Retinal pigment epithelial cell (primary cell): ENCODE measurements around the gene CADPS2.
A peak's percentile ranks its signal among the peaks of the same experiment; 100 is the strongest.

ENCODE experiments used
- DNase-seq: peaks from one replicate; pipeline ENCODE4 v3.0.0-alpha.2; 2010; ENCODE audit warnings: low read depth
- H3K4me3 ChIP-seq: 2 replicates; pipeline ENCODE4 v1.5.1; 2011; ENCODE audit warnings: mild to moderate bottlenecking, low read length, control low read depth, moderate library complexity
- CTCF ChIP-seq: conservative IDR thresholded peaks from 2 replicates; pipeline ENCODE4 v1.5.1; 2011; ENCODE audit warnings: low read depth, low read length, control low read depth, inconsistent platforms

The CADPS2 gene

DNA sequence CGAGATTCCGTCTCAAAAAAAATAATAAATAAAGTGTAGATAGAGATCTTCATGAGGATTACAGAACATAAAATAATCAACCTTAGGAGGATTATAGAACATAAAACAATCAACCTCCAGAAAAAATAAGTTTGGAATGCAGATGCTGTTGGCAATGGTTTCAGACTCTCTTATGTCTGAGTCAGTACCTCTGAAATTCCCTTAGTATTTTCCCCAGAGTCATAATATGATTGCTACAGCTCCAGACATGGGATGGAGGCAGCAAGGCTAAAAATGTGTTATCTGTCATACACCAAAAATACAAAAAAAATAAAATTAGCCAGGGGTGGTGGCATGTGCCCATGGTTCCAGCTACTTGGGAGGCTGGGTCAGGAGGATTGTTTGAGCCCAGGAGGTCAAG lies 22.2 kb downstream of the CADPS2 start:
- no peak for TF ChIP-seq CTCF
- no peak overlapping the region for H3K4me3 ChIP-seq
- peak; percentile 39 for DNase-seq

GRCh38 chr7:122858320-122858719 lies 27.9 kb downstream of the CADPS2 start:
- no peak for DNase-seq
- no peak for TF ChIP-seq CTCF
- H3K4me3 ChIP-seq = no peak overlapping the region

DNA sequence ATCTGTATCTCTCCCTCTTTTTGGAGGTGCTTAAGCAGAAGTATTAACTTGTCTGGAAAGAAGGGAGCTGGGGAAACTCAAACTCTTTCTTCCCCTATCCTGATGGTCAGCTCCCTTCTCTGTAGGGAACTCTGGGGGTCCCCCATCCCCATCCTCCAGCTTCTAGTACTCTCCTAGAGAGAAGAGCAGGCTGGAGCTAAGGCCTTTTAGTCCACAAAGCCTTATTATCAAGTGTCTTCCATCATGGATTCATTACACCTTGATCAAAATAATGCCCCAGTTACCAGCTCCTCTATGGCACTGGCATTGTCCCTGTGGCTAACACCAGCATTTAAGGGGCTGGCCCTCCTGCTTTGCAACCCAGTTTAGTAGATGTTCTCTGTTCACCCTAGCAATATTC lies 35.7 kb downstream of the CADPS2 start:
- no peak for DNase-seq
- no peak for TF ChIP-seq CTCF
- no peak overlapping the region for H3K4me3 ChIP-seq

DNA sequence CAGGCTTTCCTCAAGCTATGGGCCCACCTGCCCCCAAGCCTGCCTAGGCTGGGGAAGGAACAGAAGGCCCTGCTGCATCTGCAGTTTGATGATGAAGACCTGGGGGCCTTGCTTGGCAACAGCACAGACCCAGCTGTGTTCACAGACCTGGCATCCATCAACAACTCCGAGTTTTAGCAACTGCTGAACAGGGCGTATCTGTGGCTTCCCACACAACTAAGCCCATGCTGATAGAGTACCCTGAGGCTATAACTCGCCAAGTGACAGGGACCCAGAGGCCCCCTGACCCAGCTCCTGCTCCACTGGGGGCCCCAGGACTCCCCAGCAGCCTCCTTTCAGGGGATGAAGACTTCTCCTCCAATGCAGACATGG lies 36.3 kb downstream of the CADPS2 start:
- DNase-seq = no peak
- H3K4me3 ChIP-seq = no peak overlapping the region
- no peak for TF ChIP-seq CTCF

DNA sequence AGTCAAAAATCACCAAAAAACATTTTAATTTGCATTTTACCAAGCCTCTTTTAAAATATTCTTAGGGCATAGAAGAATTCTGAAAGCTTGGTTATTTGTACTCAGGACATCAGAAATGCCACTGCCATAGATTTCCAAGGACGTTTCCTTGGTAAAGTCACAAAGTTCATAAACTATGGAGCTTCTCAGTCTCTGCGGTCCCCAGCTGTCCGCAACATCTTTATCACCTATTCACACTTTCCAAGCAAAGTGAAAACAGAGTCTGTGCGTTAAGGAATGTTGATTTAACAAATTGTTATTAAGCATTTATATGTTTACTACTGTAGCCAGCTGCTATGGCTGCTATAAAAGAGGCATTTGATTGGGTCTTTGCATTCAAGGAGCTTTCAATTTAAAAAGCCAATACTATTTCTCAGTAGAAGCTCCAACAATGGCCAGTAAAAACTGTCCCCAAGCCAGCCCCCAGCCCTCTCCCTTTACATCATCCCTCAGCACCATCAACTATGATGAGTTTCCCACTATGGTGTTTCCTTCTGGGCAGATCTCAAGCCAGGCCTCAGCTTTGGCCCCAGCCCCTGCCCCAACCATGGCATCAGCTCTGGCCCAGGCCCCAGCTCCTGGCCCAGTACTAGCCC lies 36.8 kb downstream of the CADPS2 start:
- H3K4me3 ChIP-seq = no peak overlapping the region
- TF ChIP-seq CTCF = no peak
- no peak for DNase-seq

DNA sequence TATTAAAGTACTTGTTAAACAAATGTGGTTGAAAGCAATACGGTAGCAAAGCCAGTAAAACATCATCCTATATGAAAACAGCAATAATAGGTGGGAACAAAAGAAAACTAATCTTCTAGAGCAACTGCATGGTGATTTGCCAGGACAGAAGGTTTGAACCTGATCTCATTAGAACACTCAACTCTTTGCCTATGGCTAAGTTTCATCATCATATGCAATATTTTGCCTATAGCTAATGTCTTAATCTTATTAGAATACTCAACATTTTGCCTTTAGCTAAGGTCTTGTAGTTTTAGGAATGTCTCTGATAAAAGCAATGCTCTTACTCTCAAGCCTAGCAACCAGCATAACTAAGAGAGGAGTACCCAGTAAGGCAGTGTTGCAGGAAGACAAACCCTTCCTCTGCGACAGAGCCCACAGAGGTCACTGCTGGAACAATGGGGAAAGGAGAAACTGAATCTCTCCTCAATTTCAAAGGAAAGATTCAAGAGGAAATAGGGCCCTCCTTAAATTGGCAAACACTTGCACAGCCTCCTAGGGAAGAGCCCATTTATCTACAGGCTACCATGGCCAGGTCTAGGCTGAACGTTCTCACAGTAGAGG lies 38.3 kb downstream of the CADPS2 start:
- no peak for DNase-seq
- H3K4me3 ChIP-seq = no peak overlapping the region
- TF ChIP-seq CTCF = no peak

- TF ChIP-seq CTCF = no peak
- no peak overlapping the region for H3K4me3 ChIP-seq
Measured at GRCh38 chr7:122846591-122846990, 39.7 kb downstream of the CADPS2 start.

More at GRCh38 chr7:122846591-122846990, 39.7 kb downstream of the CADPS2 start:
- no peak for DNase-seq
